HEK293T (cell line): ENCODE results near the gene SMARCA1.
A peak's percentile ranks its signal among the peaks of the same experiment; 100 is the strongest.

ENCODE experiments used
- CTCF ChIA-PET: fragments of 350-600 bp; formaldehyde crosslinking; extraction: SDS; loops from one replicate; lab custom pipeline; 2021; ENCODE audit warnings: antibody characterized with exemption, inconsistent platforms; lab: Yijun Ruan, JAX
- POLR2A ChIA-PET: fragments of 350-600 bp; formaldehyde crosslinking; extraction: SDS; loops from one replicate; lab custom pipeline; 2020; ENCODE audit warnings: antibody characterized with exemption, inconsistent platforms; lab: Yijun Ruan, JAX
- DNase-seq: peaks from one replicate; pipeline ENCODE4 v3.0.0; 2012; ENCODE audit warnings: mixed read lengths; ENCODE audit errors: extremely low spot score
- ARNT ChIP-seq: fragments of 450-650 bp; IDR thresholded peaks from 2 replicates; pipeline ENCODE4 v1.6.1; 2017; ENCODE audit warnings: mild to moderate bottlenecking
- BHLHE40 ChIP-seq: fragments of 450-650 bp; IDR thresholded peaks from 2 replicates; pipeline ENCODE4 v1.6.1; 2016; ENCODE audit warnings: mild to moderate bottlenecking, moderate library complexity, borderline replicate concordance
- CTBP1 ChIP-seq: fragments of 450-650 bp; IDR thresholded peaks from 2 replicates; pipeline ENCODE4 v1.6.1; 2016; ENCODE audit warnings: borderline replicate concordance
- ELF4 ChIP-seq: fragments of 450-650 bp; IDR thresholded peaks from 2 replicates; pipeline ENCODE4 v1.6.1; 2017; ENCODE audit warnings: antibody characterized with exemption
- FOXA1 ChIP-seq: fragments of 450-650 bp; IDR thresholded peaks from 2 replicates; pipeline ENCODE4 v1.6.1; 2016; ENCODE audit warnings: mild to moderate bottlenecking
- FOXK2 ChIP-seq: fragments of 450-650 bp; IDR thresholded peaks from 2 replicates; pipeline ENCODE4 v1.6.1; 2016; ENCODE audit warnings: mild to moderate bottlenecking
- FOXM1 ChIP-seq: fragments of 450-650 bp; IDR thresholded peaks from 2 replicates; pipeline ENCODE4 v1.6.1; 2017; ENCODE audit warnings: mild to moderate bottlenecking, borderline replicate concordance
- HDGF ChIP-seq: fragments of 450-650 bp; IDR thresholded peaks from 2 replicates; pipeline ENCODE4 v1.6.1; 2017; ENCODE audit warnings: antibody characterized with exemption, borderline replicate concordance
- L3MBTL2 ChIP-seq: fragments of 450-650 bp; conservative IDR thresholded peaks from 2 replicates; pipeline ENCODE4 v1.6.1; 2016; ENCODE audit warnings: mild to moderate bottlenecking
- LEF1 ChIP-seq: fragments of 450-650 bp; IDR thresholded peaks from 2 replicates; pipeline ENCODE4 v1.6.1; 2017; ENCODE audit warnings: mild to moderate bottlenecking, borderline replicate concordance
- NFRKB ChIP-seq: fragments of 450-650 bp; IDR thresholded peaks from 2 replicates; pipeline ENCODE4 v1.6.1; 2016; ENCODE audit warnings: mild to moderate bottlenecking, moderate library complexity
- PKNOX1 ChIP-seq: fragments of 450-650 bp; IDR thresholded peaks from 2 replicates; pipeline ENCODE4 v1.6.1; 2016
- SP1 ChIP-seq: fragments of 450-650 bp; IDR thresholded peaks from 2 replicates; pipeline ENCODE4 v1.6.1; 2017
- SUZ12 ChIP-seq: fragments of 450-650 bp; IDR thresholded peaks from 2 replicates; pipeline ENCODE4 v1.6.1; 2016; ENCODE audit warnings: mild to moderate bottlenecking
- TARDBP ChIP-seq: fragments of 450-650 bp; IDR thresholded peaks from 2 replicates; pipeline ENCODE4 v1.6.1; 2016
- ZNF384 ChIP-seq: fragments of 450-650 bp; IDR thresholded peaks from 2 replicates; pipeline ENCODE4 v1.6.1; 2016

SMARCA1 gene

GRCh38 chrX:129544780-129545179, 21.5 kb upstream of the SMARCA1 start:
- ChIA-PET POLR2A (interaction anchor here (1.0 kb wide), 1 partner anchor 27 kb away, joined by 3 read pairs; no protein-coding TSS in a partner anchor), CTCF (no interaction called here)
- no peak for DNase-seq
- no peak for TF ChIP-seq SP1
- no peak for TF ChIP-seq ELF4
- TF ChIP-seq ARNT, result no peak
- no peak for TF ChIP-seq ZNF384
- no peak for TF ChIP-seq LEF1
- TF ChIP-seq SUZ12, result no peak
- no peak for TF ChIP-seq FOXA1
- no peak for TF ChIP-seq TARDBP
- no peak for TF ChIP-seq HDGF
- no peak for TF ChIP-seq NFRKB
- TF ChIP-seq PKNOX1, result no peak
- no peak for TF ChIP-seq FOXK2

- TF ChIP-seq L3MBTL2, result peak; percentile 48; the same call in 1 of the 2 replicates
- TF ChIP-seq FOXA1, result no peak
- peak; percentile 34 for DNase-seq
- ChIA-PET CTCF (no interaction called here), POLR2A (interaction anchor here (1.0 kb wide), 1 partner anchor 18 kb away, joined by 3 read pairs; no protein-coding TSS in a partner anchor)
These were observed 17.5 kb upstream of the SMARCA1 start for GRCh38 chrX:129540722-129541184.

- POLR2A ChIA-PET, result interaction anchor here (0.6 to 1.0 kb wide), 3 partner anchors 9 to 30 kb away, joined by 3 read pairs; no protein-coding TSS in a partner anchor
These were observed 16.9 kb upstream of the SMARCA1 start, which contains the start of gene OCRL for GRCh38 chrX:129540068-129540653. TSS of gene OCRL (plus strand) at chrX:129540259. CDS start at chrX:129540440, 181 bp downstream.

GRCh38 chrX:129534816-129535578, 11.7 kb upstream of the SMARCA1 start:
- CTCF ChIA-PET, result no interaction called here
- POLR2A ChIA-PET, result interaction anchor here (0.9 kb wide), 1 partner anchor 12 kb away, joined by 3 read pairs; the partner anchor contains the start of gene SMARCA1
- no peak for TF ChIP-seq FOXA1
- TF ChIP-seq CTBP1, result no peak
- TF ChIP-seq ARNT, result no peak
- no peak for TF ChIP-seq ZNF384
- TF ChIP-seq LEF1, result no peak
- no peak for TF ChIP-seq FOXM1
- TF ChIP-seq BHLHE40, result no peak
- no peak for TF ChIP-seq L3MBTL2
- no peak for TF ChIP-seq ELF4
- TF ChIP-seq TARDBP, result no peak
- TF ChIP-seq FOXK2, result no peak
- TF ChIP-seq NFRKB, result no peak
- no peak for TF ChIP-seq PKNOX1
- no peak for DNase-seq

More at GRCh38 chrX:129540068-129540653, 16.9 kb upstream of the SMARCA1 start, which contains the start of gene OCRL:
- no peak for TF ChIP-seq L3MBTL2
- no peak for TF ChIP-seq ZNF384
- no peak for TF ChIP-seq BHLHE40
- TF ChIP-seq PKNOX1, result no peak
- no peak for TF ChIP-seq CTBP1
- TF ChIP-seq FOXA1, result no peak
- no peak for TF ChIP-seq LEF1
- no peak for TF ChIP-seq FOXM1
- TF ChIP-seq NFRKB, result no peak
- TF ChIP-seq SUZ12, result no peak
- TF ChIP-seq ELF4, result no peak
- TF ChIP-seq ARNT, result no peak
- TF ChIP-seq HDGF, result no peak
- no peak for TF ChIP-seq FOXK2
- TF ChIP-seq TARDBP, result no peak
- CTCF ChIA-PET, result interaction anchor here (0.7 kb wide), 1 partner anchor 156 kb away, joined by 4 read pairs; no protein-coding TSS in a partner anchor
- peak; percentile 90 for DNase-seq

GRCh38 chrX:129531132-129531531, 7.8 kb upstream of the SMARCA1 start:
- no peak for DNase-seq
- ChIA-PET POLR2A (interaction anchor here (0.8 kb wide), 1 partner anchor 9 kb away, joined by 3 read pairs; the partner anchor contains the start of gene OCRL), CTCF (no interaction called here)
- TF ChIP-seq PKNOX1 (no peak), FOXK2 (no peak), FOXA1 (no peak), ELF4 (no peak), LEF1 (no peak), ARNT (no peak), NFRKB (no peak), HDGF (no peak), ZNF384 (no peak), L3MBTL2 (no peak), SUZ12 (no peak), TARDBP (no peak), CTBP1 (no peak), FOXM1 (no peak), BHLHE40 (no peak)
